Peyer's patch (tissue), 4 donors: ENCODE measurements around the gene USP34. TPM values are rescaled to one million over a fixed set of nuclear protein-coding genes. Genes with fewer than 3 reads are reported as not detected.
A peak's percentile ranks its signal among the peaks of the same experiment; 100 is the strongest.

Experiments used
- DNase-seq, 3 donors: peaks; one replicate each; pipeline ENCODE4 v3.0.0-alpha.2; 2017 to 2019
- H3K27ac ChIP-seq, 4 donors: fragments of 200-600 bp; sonication (generic); one replicate each; pipeline ENCODE4 v1.5.1; 2016 to 2019
- H3K27me3 ChIP-seq, 2 donors: fragments of 200-600 bp; sonication (generic); one replicate each; pipeline ENCODE4 v1.5.1; 2019
- H3K36me3 ChIP-seq, 3 donors: fragments of 200-600 bp; sonication (generic); one replicate each; pipeline ENCODE4 v1.5.1; 2016 to 2019
- H3K4me1 ChIP-seq, 4 donors: fragments of 200-600 bp; sonication (generic); one replicate each; pipeline ENCODE4 v1.5.1; 2016 to 2019
- H3K4me3 ChIP-seq, 4 donors: fragments of 200-600 bp; sonication (generic); 1 replicate in 3 of 4; 2 replicates in 1 of 4; pipeline ENCODE4 v1.5.1; 2016 to 2019; ENCODE audit warnings: mild to moderate bottlenecking in 1 of 4
- H3K9me3 ChIP-seq, 4 donors: fragments of 200-600 bp; sonication (generic); one replicate each; pipeline ENCODE4 v1.5.1; 2016 to 2019; ENCODE audit warnings: mild to moderate bottlenecking in 1 of 4
- CTCF ChIP-seq, 6 experiments: fragments of 450-650 bp in 4 of 6; fragments of 200-600 bp in 2 of 6; sonication (generic) in 1 of 6; IDR thresholded peaks; one replicate each; pipeline ENCODE4 v1.5.1; 2017 to 2019; ENCODE audit warnings: antibody characterized with exemption in 6 of 6, mild to moderate bottlenecking in 3 of 6, moderate library complexity in 1 of 6
- POLR2A ChIP-seq, 2 donors: fragments of 450-650 bp; IDR thresholded peaks; one replicate each; pipeline ENCODE4 v1.5.1; 2017; ENCODE audit warnings: antibody characterized with exemption in 2 of 2, mild to moderate bottlenecking in 2 of 2, moderate library complexity in 2 of 2
- total RNA-seq, 4 donors: library from RNA; depleted of rRNA; stranded (reverse); fragments of >200 nt; gene quantifications; one replicate each; pipeline ENCODE4 v1.1.0, GENCODE V29; 2016

Gene USP34
- total RNA-seq, 4 donors from 2014 or later: 148 to 201 (median 172) TPM

GRCh38 chr2:61377046-61377445 is 93.8 kb downstream of the USP34 start:
- TF ChIP-seq CTCF (IDR thresholded peaks at IDR 0.05) (no peak), POLR2A (IDR thresholded peaks at IDR 0.05) (no peak)
- no peak overlapping the region for H3K4me3 ChIP-seq
- H3K9me3 ChIP-seq: no peaks in the 10 kb centered on the region
- no peak for DNase-seq
- H3K4me1 ChIP-seq: no peaks in the 10 kb centered on the region
- no peaks in the 10 kb centered on the region for H3K27me3 ChIP-seq
- no peak overlapping the region for H3K27ac ChIP-seq
- peaks cover 0 to 70% (median 0%) of the 10 kb centered on the region in 3 donors for H3K36me3 ChIP-seq

GRCh38 chr2:61376211-61376610 is 94.7 kb downstream of the USP34 start:
- Histone ChIP-seq H3K36me3 (peaks cover 0 to 65% (median 0%) of the 10 kb centered on the region in 3 donors), H3K9me3 (no peaks in the 10 kb centered on the region), H3K4me3 (no peak overlapping the region), H3K4me1 (no peaks in the 10 kb centered on the region), H3K27ac (no peak overlapping the region), H3K27me3 (no peaks in the 10 kb centered on the region)
- TF ChIP-seq CTCF (IDR thresholded peaks at IDR 0.05) (no peak), POLR2A (IDR thresholded peaks at IDR 0.05) (no peak)
- no peak for DNase-seq

GRCh38 chr2:61371027-61371426 is 99.9 kb downstream of the USP34 start:
- no peak for DNase-seq
- TF ChIP-seq CTCF (IDR thresholded peaks at IDR 0.05) (no peak), POLR2A (IDR thresholded peaks at IDR 0.05) (no peak)
- H3K27me3 ChIP-seq: no peaks in the 10 kb centered on the region

GRCh38 chr2:61368687-61369665 is 101.9 kb downstream of the USP34 start:
- DNase-seq: no peak
- Histone ChIP-seq H3K9me3 (no peaks in the 10 kb centered on the region), H3K4me1 (no peaks in the 10 kb centered on the region), H3K4me3 (no peak overlapping the region), H3K36me3 (peaks cover 0 to 53% (median 0%) of the 10 kb centered on the region in 3 donors), H3K27ac (no peak overlapping the region), H3K27me3 (no peaks in the 10 kb centered on the region)
- TF ChIP-seq POLR2A (IDR thresholded peaks at IDR 0.05) (no peak), CTCF (IDR thresholded peaks at IDR 0.05) (peak in 2 of 6 experiments; percentile 6 to 26)

More at GRCh38 chr2:61371027-61371426, 99.9 kb downstream of the USP34 start:
- peaks cover 0 to 53% (median 0%) of the 10 kb centered on the region in 3 donors for H3K36me3 ChIP-seq
- no peak overlapping the region for H3K4me3 ChIP-seq
- H3K27ac ChIP-seq: no peak overlapping the region
- H3K4me1 ChIP-seq: no peaks in the 10 kb centered on the region
- no peaks in the 10 kb centered on the region for H3K9me3 ChIP-seq

- H3K36me3 ChIP-seq: peaks cover 0 to 50% (median 0%) of the 10 kb centered on the region in 3 donors
- DNase-seq: no peak
- H3K27me3 ChIP-seq: no peaks in the 10 kb centered on the region
- no peaks in the 10 kb centered on the region for H3K9me3 ChIP-seq
- no peak overlapping the region for H3K27ac ChIP-seq
- H3K4me3 ChIP-seq: no peak overlapping the region
- H3K4me1 ChIP-seq: no peaks in the 10 kb centered on the region
- TF ChIP-seq POLR2A (IDR thresholded peaks at IDR 0.05): no peak
- no peak for TF ChIP-seq CTCF (IDR thresholded peaks at IDR 0.05)
Measured at GRCh38 chr2:61367177-61367576, 103.7 kb downstream of the USP34 start.
